ENCODE data around the gene MEP1B.
"Not testable (repeated sequence)": the region's sequence is repeated elsewhere in the genome, so short reads cannot be mapped to it uniquely, and the experiment has no call there.

MEP1B gene

GRCh38 chr18:32209685-32210445 is 20.0 kb downstream of the MEP1B start:
- DNase-seq, result no peak

GRCh38 chr18:32213693-32214092 is 23.9 kb downstream of the MEP1B start:
- no peak for DNase-seq

GRCh38 chr18:32216390-32216789 is 26.6 kb downstream of the MEP1B start:
- DNase-seq, result no peak

DNA sequence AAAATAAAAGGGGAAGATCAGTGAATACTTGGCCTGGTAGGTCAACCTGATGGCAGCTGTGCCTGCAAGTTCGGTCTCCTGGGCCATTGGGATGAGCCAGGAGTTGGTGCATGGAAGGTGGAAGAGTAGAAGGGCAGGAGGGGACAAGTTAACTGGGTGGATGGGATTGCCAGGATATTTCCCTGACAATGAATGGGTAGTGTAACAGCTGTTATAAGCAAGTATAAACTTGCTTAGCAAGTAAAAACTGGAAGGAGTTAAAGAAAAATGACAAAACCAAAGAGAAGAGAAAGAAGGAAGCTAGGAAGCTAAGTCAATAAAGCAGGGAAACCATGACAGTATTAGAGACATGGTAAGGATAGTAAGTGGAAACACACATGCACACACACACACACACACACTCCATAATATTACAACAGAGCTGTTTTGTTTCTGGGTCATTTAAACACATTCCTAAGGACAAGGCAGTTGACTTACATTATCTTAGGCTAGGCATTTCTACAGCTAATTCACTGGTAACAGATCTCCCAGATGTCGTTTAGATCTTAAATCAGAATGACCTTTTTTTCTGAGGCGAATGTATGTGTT is 29.7 kb downstream of the MEP1B start:
- no peak for DNase-seq

DNA sequence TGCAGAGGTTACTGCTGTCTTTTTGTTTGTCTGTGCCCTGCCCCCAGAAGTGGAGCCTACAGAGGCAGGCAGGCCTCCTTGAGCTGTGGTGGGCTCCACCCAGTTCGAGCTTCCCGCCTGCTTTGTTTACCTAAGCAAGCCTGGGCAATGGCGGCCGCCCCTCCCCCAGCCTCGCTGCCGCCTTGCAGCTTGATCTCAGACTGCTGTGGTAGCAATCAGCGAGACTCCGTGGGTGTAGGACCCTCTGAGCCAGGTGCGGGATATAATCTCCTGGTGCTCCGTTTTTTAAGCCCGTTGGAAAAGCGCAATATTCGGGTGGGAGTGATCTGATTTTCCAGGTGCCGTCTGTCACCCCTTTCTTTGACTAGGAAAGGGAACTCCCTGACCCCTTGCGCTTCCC is 43.5 kb downstream of the MEP1B start:
- not testable (repeated sequence) for DNase-seq

DNA sequence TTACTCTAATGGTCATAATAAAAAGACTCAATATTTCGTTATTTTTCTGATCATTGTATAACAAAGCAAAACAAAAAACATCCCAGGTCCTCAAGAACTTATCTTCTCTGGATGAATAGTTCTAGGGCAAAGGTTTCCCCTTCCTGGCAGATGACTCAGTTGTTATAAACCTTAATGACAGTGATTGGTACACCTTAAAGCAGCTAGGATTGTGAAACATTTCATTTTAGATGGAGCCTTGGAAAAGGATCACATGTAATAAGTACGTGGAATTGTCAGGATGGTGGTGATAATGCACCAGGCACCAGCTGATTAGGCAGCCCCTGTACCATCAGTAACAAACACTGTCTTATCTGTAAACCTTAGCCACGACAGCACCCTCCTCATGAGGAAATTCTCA is 47.2 kb downstream of the MEP1B start:
- no peak for DNase-seq

- DNase-seq, result no peak
These were observed 48.9 kb downstream of the MEP1B start for GRCh38 chr18:32238635-32239268.

DNA sequence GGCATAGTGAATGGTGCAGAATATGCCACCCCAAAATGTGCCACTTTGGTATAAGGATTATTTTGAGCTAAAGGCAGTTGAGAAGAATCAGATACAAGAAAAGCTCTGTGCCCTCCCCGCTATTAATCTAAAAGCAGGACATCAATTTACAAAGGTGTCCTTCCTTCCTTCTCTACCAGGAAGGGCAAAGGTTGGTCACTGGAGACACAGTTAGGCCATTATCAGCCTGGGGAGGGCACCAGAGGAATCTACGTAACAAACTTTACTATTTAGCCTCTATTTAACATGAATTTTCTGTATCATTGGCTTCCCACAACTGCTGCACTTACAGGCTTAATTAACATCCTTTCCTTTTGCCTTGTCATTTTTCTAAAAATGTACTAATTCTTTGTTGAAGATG is 52.6 kb downstream of the MEP1B start:
- DNase-seq, result no peak

DNA sequence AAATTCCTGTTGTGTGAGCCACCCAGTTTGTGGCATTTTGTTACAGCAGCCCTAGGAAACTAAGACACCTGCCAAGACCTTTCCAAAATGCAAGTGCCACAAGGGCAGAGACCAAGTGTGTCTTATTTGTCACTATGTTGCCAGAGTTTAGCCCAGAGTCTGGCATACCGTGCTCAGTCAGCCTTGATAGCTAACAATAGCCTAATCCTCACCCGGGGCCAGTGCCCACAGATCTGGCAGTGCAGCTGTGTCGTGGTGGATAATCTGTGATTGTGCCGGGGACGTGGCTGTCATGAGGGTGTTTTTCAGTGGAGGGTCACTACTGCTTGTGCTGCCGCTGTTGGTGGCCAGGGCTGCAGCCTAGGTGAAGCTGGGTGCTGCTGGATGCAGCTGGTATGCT is 53.5 kb downstream of the MEP1B start:
- DNase-seq, result no peak

GRCh38 chr18:32244881-32245280 is 55.0 kb downstream of the MEP1B start:
- DNase-seq, result no peak

GRCh38 chr18:32249147-32249929 is 59.5 kb downstream of the MEP1B start:
- no peak for DNase-seq

- DNase-seq, result no peak
These were observed 61.6 kb downstream of the MEP1B start for GRCh38 chr18:32251466-32251865.

DNA sequence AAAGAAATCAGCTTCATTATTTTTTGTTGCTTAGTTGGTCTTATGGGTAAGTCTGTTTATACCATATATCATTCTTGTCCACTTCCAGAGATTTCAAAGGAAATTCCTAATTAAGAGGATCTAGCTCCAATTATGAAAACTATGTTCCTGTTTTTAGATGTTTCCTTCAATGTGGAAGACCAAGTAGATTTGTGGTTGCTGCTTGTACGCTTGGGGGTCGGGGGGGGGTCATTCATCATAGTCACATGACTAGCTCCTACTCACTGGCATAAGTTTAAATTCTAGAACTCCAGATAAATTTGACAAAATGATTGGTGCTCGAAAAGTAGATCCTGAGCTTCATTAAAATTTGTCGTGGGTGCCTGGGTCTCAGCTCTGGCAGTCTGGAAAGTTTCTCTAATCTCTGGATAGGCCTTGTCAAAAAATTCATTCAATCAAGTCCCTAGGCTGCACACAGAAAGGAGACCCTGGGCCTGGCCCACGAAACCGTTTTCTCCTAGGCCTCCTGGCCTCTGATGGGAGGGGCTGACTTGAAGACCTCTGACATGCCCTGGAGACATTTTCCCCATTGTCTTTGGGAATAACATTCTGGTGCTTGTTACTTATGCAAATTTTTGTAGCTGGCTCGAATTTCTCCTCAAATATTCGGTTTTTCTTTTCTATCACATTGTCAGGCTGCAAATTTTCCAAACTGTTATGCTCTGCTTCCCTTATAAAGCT is 62.5 kb downstream of the MEP1B start:
- no peak for DNase-seq

GRCh38 chr18:32255570-32255969 is 65.7 kb downstream of the MEP1B start:
- DNase-seq, result no peak

DNA sequence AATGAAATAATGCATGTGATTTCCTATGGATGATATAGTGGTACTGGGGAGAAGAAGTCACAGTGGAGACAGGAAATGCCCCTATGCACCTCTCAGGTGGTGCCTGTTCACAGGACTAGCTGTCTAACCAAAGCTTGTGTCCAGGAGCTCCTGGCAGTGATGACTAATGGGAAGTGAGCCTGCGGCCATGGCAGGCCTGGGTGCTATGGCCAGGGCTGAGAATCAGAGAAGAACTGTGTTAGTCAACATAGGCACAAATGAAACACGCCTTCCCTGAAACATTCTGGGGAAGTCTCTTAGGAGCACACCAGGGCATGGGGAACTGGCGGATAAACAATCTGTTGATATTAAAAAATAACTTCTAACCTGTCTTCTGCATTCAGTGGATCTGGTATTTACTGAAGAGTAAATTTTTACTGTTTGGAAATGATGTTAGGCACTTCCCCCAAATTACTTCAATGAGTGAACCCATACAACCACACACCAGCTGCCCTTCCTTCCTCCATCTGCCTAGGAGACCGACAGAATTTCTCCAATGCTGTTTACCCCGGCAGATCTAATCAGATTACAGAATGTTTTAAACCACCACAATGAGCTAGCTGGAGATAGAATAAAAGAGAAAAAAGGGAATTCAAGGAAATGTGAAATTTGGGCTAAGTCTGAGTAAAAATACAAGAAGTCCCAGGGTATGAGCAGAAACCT is 67.4 kb downstream of the MEP1B start:
- no peak for DNase-seq

- DNase-seq, result no peak
These were observed 68.3 kb downstream of the MEP1B start for GRCh38 chr18:32258148-32258547.

- DNase-seq, result no peak
These were observed 68.8 kb downstream of the MEP1B start for GRCh38 chr18:32258558-32259204.

- DNase-seq, result no peak
These were observed 69.7 kb downstream of the MEP1B start for GRCh38 chr18:32259553-32259952.

DNA sequence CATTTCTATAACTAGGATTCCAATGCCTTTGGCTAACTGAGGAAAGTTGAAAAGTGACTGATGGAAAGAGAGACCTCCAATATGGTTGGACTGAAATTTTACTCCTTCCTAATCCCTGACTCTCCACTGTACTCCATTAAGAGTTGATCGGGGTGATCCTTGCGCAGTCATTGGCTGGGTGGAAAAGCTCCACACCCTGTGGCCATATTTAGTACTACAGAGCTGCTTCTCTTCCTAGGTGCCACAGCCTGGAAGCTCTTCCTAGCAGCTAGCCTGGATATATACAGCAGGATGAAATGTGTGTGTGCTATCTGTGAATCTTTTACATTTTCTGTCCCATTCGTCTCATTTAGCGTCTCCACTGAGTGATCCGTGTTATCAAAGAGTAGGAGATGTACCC is 71.2 kb downstream of the MEP1B start:
- DNase-seq, result no peak

- no peak for DNase-seq
These were observed 72.3 kb downstream of the MEP1B start for GRCh38 chr18:32262092-32262491.

DNA sequence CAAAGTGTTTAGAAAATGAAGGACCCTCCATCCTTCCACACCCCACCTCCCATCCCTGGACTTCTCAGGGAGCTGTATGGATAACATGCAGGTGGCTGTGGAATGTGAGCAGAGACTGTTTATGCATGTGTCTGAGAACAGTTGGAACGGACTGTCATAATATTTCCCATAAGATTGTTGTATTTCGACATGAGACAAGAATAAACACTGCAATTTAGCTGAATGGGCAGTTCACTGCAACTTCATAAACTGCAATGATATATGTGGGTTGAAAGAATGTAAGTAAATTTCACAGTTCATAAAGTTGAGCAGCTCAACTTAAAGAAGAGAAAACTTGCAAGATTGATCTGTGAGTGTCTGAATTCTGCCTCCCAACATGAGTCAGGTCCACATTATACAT is 74.6 kb downstream of the MEP1B start:
- no peak for DNase-seq

DNA sequence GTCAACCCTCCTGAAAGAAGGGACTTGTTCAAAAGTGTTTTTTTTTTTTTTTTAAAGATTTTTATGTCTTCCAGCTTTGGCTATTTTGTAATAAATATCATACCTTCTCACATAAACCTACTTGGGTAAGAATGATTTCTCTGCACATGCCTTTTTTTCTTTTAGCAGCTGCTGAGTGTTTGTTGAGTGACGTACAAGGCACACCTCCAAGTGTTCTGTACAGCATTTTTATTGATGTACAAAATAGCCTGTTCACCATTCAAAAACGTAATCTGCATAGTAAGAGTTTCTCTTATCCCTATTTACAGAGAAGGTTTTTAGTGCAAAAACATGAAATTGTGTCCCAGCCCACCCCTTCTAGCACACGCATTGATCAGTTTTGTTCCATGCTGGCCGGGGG is 77.6 kb downstream of the MEP1B start:
- DNase-seq, result no peak

Measured in CD4-positive, alpha-beta T cell treated with Interleukin-6 for 4 hours (primary cell).